K562 (cell line): ENCODE data around the gene DTL. TPM values are rescaled to one million over a fixed set of nuclear protein-coding genes. Genes with fewer than 3 reads are reported as not detected.

ENCODE experiments used
- DACH1 ChIP-seq: fragments of 450-650 bp; IDR thresholded peaks from 2 replicates; pipeline ENCODE4 v1.6.1; 2018; ENCODE audit not compliant: partially characterized antibody
- MNT ChIP-seq, 2 experiments: fragments of 450-650 bp; conservative IDR thresholded peaks; 2 replicates each; pipeline ENCODE4 v1.6.1; 2017; ENCODE audit warnings: mild to moderate bottlenecking in 2 of 2, moderate library complexity in 2 of 2
- REST ChIP-seq, 2 experiments: fragments of 450-650 bp; formaldehyde crosslinking in 1 of 2; IDR thresholded peaks; 2 replicates each; pipeline versions ENCODE4 v1.4.0 to v1.6.1; 2014 to 2020; ENCODE audit warnings: mild to moderate bottlenecking in 2 of 2, borderline replicate concordance in 1 of 2, low read depth in 1 of 2
- polyA plus RNA-seq, 8 experiments: library from polyadenylated mRNA; depleted of rRNA in 4 of 8; stranded (reverse) in 5 of 8; unstranded in 3 of 8; fragments of >200 nt; fragmentation: Nextera tagmentation in 2 of 8; fragmentation: Illumina TruSeq in 1 of 8; extraction: Ambion mirVana in 2 of 8; extraction: Trizol in 1 of 8; gene quantifications; 2 replicates each; pipeline versions ENCODE4 v1.2.1 to v1.2.3, GENCODE V29; 2011 to 2014; ENCODE audit warnings: inconsistent platforms in 1 of 8, missing spikeins in 1 of 8
- total RNA-seq, 7 experiments: library from RNA; depleted of rRNA in 6 of 7; stranded (reverse); fragments of >200 nt in 6 of 7; fragmentation: Illumina TruSeq in 2 of 7; extraction: Trizol in 2 of 7; gene quantifications; 2 replicates each; pipeline versions ENCODE4 v1.2.1 to v1.2.3, GENCODE V29; 2011 to 2021; ENCODE audit warnings: low replicate concordance in 1 of 7

The DTL gene
- total and polyA plus RNA-seq, 9 of the 15 experiments (the other 6 are each of a cell fraction or from before 2014, with no cell fraction given): 38.3 to 81.0 (median 63.2) TPM

GRCh38 chr1:212062832-212063438 lies 27.4 kb downstream of the DTL start (continued):
- TF ChIP-seq MNT (conservative IDR thresholded peaks at IDR 0.05) (0 out of 4 replicates have a peak, but pooled peaks have one; percentile 21 to 29), REST (IDR thresholded peaks at IDR 0.05; ENCODE audit: borderline replicate concordance) (peak; percentile 62), REST (CRISPR knock-in tag; IDR thresholded peaks at IDR 0.05; ENCODE audit: low read depth) (no peak), DACH1 (peak; percentile 42)
